DOHH2 (cell line): ENCODE data around the gene CDCP1.

ENCODE experiments used
- CTCF ChIP-seq: fragments of 200-600 bp; sonication (generic); IDR thresholded peaks from one replicate; pipeline ENCODE4 v1.5.1; 2014; ENCODE audit warnings: antibody characterized with exemption, mild to moderate bottlenecking, low read depth, low read length; ENCODE audit not compliant: poor library complexity, severe bottlenecking
- EZH2phosphoT487 ChIP-seq: fragments of 200-600 bp; sonication (generic); IDR thresholded peaks from 2 replicates; pipeline ENCODE4 v1.6.1; 2017; ENCODE audit warnings: borderline replicate concordance, mild to moderate bottlenecking, antibody characterized with exemption, low read length, moderate library complexity, mixed read lengths

- TF ChIP-seq CTCF (no peak), EZH2phosphoT487 (no peak)
Measured at GRCh38 chr3:45118615-45119071, 27.5 kb downstream of the CDCP1 start.
